ENCODE measurements around the gene PEDS1.
A peak's percentile ranks its signal among the peaks of the same experiment; 100 is the strongest.
"Not testable (repeated sequence)": the region's sequence is repeated elsewhere in the genome, so short reads cannot be mapped to it uniquely, and the experiment has no call there.

PEDS1 gene
- 18.1 to 36.4 (median 29.2) reads per million in 4 experiments for total RNA-seq

DNA sequence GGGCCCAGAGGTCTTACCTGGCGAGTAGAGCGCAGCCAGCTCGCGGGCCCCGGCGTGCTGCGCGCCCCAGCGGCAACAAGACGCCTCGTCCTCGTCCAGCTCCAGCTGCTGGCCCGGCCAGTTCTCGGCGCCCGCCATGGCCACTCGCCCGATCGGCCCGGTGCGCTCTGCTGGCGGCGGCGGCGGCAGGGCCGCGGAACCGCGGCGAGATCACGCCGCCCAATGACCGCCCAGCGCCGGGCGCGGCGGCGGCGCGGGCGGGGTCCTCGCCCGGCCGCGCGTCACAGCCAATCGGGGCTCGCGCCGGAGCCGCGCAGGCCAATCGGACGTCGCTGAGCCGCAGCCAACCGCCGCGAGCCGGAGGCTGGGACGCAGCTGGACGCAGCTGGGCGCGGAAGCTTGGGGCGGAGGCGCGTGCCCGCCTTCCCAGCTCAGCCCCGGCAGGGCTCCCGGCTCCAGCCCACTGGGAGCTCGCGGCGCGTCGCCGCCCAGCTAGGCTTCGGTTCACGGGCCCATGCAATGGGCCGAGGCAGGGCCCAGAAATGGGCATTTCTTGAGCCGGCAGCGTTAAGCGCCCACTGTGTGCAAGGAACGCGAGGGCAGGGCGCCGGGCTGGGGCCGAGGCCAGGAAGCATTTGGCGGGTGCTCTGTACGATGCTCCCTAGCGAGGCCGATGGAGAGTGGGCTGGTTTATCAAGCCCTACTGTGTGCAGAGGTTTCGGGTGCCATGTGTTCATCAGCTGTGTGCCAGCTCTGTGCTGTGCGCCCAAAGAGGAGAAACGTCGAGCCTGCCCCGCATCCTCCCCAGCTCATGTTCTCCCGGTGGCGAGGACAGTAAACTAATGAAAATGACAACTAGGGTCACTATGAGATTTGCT, at the start of gene PEDS1:
PEDS1 (minus strand) TSS at position 224 of the 878 bp plus-strand sequence; CDS start at position 138, 86 bp downstream.
- DNase-seq: peak; percentile 64

DNA sequence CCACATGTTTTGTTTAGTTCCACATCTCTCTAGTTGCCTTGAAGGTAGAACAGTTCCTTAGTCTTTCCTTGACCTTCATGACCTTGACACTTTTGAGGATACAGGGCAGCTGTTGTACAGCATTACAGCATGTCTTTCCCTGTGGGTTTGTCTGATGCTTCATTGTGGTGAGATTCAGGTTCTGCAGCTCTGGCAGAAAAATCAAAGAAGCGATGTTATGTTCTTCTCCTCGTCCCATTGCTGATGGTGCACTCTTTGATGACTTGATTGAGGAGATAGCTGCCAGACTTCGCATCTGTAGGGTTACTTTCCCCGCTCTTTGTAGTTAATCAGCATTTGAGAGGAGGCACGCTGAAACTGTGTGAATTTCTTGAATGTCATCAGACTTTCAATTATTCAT, 49.2 kb upstream of the PEDS1 start:
- DNase-seq: no peak

DNA sequence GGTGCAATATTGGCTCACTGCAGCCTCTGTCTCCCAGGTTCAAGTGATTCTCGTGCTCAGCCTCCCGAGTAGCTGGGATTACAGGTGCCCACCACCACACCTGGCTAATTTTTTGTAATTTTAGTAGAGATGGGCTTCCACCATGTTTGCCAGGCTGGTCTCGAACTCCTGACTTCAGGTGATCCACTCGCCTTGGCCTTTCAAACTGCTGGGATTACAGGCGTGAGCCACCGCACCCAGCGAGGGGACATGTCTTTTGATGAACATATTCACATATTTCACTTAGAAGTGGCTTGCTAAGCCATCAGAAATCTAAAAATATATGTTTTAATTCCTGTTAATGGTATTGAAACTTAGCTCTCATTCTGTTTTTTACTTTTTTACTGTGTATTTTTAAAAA, 48.2 kb upstream of the PEDS1 start:
- DNase-seq: not testable (repeated sequence)

DNA sequence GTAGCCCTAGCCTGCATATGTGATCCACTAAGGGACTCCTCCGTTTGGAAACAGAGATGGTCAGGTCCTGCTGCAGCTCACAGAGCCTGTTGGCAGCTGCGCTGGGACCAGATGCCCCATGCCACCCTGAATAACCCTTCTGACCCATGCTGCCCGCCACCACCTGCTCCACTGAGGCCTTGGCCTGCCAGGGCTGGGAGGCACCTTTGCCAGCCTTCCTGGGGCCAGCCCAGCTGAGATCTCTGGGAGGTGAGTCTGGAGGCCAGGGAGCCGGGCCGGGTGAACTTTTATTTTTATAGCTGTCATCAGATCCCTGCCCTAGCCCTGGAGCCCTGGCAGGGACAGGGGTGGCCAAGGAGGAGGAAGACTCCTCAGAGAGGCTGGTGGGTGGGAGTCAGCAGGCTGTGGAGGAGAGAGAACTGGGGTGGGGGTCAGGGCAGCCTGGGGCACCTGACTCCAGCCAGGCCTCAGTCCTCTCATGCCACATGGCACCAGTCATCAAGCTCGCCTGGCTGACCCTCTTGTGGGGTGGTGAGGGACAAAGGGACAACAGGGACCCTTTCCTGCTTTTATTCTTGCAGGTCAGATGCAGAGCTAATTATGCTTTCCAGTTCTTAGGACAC, 47.1 kb upstream of the PEDS1 start:
- DNase-seq: no peak

DNA sequence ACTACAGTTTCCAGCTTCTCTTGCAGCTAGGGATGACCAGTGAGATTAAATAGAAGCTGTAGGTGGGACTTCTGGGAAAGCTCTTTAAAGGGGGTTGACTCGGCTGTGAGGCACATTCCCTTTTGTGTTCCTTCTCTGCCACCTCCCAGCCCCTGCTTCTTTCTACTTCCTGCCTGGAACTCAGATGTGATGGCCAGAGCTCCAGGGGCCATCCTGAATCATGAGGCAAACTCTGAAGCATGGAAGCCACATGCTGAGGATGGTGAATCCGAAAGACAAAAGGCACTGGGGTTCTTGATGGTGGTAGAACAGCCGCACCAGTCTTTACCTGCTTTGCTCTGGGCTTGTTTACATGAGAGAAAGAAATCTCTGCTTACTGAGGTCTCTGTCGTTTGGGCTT, 46.2 kb upstream of the PEDS1 start:
- no peak for DNase-seq

DNA sequence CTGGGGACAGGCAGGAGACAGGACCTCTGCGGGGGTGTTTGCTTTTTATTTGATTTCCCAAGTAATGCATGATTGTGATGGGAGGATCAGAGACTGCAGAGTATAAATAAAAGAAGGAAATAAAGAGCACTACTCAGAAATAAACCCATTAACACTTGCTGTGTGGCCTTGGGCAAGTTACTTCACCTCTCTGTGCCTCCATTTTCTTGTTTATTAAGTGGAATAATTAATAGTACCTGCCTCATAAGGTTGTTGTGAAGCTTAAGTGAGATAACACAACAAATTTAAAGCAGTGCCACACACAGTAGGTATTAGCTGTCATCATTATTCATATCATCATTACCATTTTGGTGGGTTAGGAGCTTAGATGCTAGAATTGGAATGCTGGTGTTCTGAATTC, 45.2 kb upstream of the PEDS1 start:
- no peak for DNase-seq

DNA sequence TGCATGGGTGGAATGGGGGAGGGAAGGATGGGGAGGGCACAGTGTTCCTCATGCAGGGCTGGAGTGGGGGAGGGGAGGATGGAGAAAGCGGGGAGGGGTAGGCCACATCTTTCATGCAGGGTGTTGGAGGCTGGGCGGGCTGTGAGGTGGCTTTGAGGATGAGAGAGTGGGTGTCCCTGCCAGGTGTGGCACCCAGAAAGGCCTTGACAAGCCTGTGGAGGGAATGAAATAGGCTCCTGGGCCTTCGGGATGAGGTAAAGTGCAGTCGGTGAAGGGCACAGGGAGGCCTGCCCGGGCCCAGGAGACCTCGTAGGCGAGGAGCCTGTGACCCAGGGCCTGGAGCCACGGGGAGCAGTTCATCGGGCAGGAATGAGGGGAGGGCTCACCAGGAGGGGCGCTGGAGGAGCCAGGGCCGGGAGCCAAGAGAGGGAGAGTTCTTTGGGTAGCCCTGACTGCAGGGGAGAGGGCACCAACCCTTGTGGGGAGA, 44.7 kb upstream of the PEDS1 start:
- DNase-seq: no peak

DNA sequence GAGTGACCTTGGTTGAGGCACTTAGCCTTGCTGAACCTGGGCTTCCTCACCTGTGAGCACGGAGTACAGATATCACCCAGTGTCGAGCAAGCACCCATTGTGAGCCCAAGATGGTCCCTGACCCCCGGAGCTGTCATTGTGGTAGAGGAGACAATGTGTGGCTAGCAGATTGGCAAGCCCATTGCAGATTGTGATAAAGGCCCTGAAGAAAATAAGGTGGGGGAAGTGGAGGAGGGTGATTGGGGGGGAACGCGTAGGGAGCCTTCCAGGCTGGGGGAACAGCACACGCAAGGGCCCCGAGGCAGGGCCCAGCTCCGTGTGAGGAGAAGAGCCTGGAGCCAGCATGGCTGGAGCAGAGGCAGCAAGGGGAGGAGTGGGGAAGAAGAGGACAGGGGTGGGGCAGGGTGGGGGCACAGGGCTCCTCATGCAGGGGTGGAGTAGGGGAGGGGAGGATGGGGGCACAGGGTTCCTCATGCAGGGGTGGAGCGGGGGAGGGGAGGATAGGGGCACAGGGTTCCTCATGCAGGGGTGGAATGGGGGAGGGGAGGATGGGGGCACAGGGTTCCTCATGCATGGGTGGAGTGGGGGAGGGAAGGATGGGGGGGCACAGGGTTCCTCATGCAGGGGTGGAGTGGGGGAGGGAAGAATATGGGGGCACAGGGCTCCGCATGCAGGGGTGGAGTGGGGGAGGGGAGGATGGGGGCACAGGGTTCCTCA, 44.1 kb upstream of the PEDS1 start:
- DNase-seq: no peak

DNA sequence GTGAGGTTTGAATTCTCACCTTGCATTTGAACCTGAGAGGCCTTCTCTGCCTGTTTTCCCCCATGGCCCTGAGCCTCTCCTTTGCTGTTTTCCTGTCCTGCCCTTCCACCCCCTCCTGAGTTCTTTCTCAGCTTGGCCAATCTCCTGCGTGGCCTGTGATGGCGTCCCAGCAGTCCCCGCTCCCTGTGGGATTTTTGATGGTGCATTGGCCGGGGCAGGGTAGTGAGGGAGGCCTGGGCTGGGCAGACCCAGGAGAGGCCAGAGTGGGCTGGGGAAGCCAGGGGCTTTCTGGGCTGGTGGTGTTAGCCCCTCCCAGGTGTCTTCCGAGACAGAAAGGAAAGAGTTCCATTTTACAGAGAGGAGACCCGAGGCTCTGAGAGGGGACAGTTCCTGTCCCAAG, 43.4 kb upstream of the PEDS1 start:
- no peak for DNase-seq

DNA sequence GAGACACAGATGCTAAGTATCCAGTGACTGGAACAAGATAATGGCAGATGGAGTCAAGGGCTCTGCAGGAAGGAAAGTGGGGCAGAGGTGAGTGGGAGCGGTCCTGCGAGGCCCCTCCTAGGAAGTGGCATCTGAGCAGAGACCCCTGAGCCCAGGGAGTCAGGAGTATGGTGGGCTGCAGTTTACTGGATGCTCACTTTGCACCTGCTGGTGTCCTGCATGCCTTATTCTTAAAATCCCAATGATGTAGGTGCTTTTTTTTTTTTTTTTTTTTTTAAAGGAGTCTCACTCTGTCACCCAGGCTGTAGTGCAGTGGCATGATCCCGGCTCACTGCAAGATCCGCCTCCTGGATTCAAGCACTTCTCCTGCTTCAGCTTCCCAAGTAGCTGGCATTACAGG, 42.7 kb upstream of the PEDS1 start:
- no peak for DNase-seq

DNA sequence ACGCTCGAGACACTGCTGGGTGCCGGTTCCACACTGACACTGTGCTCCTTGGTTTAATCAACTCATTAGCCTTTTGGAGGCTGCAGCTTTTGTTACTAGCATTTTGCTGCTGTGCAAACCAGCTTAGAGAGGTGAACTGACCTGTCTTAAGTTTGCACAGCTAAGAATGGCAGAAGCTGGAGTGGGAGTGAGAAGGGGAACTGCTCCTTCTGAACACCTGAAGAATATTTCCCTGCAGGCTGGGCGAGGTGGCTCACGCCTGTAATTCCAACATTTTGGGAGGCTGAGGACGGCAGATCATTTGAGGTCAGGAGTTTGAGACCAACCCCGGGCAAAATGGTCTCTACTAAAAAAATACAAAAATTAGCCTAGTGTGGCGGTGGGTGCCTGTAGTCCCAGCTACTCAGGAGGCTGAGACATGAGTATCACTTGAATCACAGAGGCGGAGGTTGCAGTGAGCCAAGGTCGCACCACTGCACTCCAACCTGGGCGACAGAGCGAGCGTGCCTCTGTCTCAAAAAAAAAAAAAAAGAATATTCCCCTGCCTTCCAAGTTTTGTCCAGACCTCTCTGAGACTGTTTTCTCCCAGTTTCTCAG, 42.1 kb upstream of the PEDS1 start:
- no peak for DNase-seq

DNA sequence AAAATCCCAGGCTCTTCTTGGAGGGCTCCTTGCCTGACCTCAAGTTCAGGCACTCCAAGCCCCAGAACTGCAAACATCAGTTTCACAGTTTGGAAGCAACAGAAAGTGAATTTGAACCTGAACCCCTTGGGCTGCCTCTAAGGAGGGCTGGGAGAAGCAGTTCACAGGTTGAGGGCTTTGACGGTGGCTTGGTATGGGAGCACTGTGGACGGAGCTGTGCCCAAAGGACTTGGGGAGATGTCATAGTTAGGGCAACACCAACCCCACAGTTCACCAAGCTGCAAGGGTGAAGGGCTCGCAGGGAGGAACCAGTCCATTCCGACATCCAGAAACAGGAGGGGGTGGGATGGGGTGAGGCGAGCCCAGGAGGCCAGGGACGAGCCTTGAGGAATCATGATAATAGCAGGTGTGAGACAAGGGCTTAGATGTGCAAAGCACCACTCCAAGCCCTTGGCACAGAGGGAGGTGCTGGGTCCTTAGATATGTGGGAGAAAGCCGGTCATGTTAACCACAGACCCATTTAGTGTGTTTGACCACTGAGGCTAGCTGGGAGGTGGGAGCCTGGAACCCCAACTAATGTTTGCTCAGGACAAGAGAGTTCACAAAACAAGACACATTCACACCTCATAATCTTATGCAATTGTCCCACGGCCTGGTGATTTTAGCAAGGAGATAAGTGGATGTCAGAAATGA, 41.5 kb upstream of the PEDS1 start:
- DNase-seq: no peak

DNA sequence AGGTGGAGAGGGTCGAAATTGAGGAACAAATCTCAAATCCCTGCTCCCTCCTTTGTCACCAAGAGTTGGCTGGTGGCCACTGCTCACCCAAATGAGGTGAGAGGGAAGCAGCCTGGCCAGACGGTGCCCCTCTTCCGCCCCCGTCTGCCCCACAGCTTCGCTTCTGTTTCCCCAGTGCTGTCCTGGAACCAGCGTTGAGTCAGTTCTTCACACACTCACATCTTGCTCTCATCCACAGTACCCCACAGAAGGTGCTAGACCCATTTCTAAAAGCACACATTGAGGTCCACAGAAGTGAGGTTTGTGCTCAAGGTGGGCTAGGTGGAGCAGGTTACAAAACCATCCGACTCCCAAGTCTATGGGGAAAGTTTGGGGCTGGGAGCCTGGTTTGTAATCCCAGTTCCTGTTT, 40.9 kb upstream of the PEDS1 start:
- no peak for DNase-seq

DNA sequence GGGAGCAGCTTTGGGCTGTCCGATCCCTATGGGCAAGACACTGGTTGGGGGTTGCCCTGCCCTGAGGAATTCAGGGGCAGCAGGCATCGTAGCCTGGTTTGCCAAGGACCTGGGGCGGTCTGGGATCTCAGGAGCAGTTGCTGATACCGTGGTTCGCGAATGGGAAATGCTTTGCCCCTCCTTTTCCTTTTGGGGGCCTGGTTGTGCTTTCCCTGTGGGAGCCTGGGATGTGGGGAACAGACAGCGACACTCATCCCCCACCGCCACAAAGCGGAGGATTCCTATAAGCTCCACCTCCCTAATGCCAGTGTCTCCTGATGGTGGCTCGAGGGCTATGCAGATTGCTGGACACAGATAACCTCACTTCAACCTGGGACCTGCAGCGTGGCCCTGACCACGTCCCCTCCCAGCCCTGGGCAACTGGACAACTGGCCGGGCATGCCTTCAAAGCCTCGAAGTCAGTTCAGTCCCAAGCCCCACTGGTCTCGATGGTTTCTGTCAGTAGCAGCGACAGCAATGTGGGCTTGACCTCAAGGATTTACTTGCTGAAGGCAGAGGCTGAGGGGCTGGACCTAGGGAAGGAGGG, 40.4 kb upstream of the PEDS1 start:
- DNase-seq: no peak

DNA sequence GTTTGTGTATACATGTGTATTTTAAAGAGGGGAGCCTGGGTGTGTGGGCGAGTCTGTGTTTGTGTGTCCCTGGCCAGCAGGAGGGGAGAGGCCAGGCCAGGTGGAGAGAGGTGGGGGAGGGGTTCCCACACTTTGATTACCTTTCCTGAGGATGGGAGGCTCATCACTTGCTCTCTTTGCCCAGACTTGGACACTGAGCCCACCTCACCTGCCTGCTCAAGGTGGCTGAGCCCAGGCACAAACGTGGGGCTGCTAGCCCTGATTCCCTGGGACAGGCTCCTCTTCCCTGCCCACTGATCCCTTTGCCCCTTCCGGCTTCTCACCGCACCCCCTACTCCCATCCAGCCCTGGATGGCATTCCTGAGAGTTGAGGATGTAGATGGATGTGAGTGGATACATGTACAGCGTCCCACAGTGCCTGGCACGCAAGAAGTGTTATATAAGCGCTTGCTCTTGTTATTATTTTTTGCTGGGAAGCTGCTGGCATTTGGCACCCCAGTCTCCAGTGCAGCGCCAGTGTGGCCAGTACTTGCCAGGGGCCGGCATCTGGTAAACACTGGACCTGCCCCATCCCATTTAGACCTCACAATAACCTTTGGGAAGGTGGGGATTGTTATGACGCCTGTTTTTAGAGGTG, 39.8 kb upstream of the PEDS1 start:
- DNase-seq: no peak

DNA sequence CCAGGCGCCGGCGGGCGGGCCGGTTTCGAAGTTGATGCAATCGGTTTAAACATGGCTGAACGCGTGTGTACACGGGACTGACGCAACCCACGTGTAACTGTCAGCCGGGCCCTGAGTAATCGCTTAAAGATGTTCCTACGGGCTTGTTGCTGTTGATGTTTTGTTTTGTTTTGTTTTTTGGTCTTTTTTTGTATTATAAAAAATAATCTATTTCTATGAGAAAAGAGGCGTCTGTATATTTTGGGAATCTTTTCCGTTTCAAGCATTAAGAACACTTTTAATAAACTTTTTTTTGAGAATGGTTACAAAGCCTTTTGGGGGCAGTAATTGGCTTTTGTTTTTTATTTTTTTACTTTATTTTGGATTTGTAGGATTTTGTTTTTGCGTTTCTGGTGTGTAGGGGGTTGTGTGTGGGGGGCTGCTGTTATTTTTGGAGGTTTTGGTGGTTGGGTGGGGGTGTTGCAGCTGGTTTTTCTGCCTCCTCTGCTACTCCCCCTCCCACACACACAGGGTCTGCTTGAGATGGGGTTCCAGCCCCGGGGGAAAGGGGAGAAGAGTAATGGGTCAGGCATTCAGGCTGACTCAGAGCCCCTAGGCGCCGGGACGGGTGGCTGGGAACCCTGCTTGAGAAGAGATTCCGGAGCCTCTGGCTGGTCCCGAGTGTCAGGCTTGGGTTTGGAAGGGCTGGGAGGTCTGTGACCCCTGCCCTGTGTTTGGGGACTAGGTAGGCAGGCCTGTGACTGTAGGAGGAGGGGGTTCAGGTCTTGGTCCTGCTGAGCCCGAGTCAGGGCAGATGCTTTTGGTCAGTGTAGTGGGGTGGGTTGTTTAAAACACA, 39.1 kb upstream of the PEDS1 start:
- DNase-seq: no peak

DNA sequence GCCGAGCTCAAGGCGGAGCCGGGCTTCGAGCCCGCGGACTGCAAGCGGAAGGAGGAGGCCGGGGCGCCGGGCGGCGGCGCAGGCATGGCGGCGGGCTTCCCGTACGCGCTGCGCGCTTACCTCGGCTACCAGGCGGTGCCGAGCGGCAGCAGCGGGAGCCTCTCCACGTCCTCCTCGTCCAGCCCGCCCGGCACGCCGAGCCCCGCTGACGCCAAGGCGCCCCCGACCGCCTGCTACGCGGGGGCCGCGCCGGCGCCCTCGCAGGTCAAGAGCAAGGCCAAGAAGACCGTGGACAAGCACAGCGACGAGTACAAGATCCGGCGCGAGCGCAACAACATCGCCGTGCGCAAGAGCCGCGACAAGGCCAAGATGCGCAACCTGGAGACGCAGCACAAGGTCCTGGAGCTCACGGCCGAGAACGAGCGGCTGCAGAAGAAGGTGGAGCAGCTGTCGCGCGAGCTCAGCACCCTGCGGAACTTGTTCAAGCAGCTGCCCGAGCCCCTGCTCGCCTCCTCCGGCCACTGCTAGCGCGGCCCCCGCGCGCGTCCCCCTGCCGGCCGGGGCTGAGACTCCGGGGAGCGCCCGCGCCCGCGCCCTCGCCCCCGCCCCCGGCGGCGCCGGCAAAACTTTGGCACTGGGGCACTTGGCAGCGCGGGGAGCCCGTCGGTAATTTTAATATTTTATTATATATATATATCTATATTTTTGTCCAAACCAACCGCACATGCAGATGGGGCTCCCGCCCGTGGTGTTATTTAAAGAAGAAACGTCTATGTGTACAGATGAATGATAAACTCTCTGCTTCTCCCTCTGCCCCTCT, 38.2 kb upstream of the PEDS1 start:
- peak; percentile 42 for DNase-seq

DNA sequence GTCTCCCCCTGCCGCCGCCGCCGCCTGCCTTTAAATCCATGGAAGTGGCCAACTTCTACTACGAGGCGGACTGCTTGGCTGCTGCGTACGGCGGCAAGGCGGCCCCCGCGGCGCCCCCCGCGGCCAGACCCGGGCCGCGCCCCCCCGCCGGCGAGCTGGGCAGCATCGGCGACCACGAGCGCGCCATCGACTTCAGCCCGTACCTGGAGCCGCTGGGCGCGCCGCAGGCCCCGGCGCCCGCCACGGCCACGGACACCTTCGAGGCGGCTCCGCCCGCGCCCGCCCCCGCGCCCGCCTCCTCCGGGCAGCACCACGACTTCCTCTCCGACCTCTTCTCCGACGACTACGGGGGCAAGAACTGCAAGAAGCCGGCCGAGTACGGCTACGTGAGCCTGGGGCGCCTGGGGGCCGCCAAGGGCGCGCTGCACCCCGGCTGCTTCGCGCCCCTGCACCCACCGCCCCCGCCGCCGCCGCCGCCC, 37.6 kb upstream of the PEDS1 start:
- peak; percentile 42 for DNase-seq

DNA sequence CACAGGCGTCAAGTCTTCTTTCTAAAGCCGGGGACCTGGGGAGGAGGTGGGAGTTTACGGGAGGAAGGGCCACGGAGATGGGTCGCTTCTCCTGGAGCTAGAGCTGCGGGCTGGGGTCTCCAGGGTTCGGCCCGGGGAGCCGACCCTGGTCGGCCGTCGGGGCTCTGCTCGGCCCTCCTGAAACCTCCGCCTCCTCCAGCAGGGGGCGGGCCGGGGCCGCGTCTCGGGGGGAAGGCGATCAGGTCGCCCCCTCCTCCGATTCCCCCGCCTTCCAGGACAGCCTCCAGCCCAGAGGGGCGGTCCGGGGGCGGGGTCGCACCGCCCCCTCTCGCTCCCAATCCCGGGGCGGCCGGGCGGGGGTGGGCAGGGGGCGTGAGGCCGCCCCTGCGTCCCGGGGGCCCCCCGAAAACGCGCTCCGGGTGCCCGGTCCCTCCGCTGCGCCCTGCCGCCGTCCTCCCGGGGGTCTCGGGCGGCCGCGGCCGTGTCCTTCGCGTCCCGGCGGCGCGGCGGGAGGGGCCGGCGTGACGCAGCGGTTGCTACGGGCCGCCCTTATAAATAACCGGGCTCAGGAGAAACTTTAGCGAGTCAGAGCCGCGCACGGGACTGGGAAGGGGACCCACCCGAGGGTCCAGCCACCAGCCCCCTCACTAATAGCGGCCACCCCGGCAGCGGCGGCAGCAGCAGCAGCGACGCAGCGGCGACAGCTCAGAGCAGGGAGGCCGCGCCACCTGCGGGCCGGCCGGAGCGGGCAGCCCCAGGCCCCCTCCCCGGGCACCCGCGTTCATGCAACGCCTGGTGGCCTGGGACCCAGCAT, 36.9 kb upstream of the PEDS1 start, which contains the start of gene CEBPB:
CEBPB (plus strand) TSS at position 580 of the 814 bp plus-strand sequence; CDS start at position 784, 204 bp downstream.
- peak; percentile 79 for DNase-seq

All from effector CD8-positive, alpha-beta T cell (primary cell).